Left ventricle myocardium inferior (tissue), 1 donor: ENCODE data around the gene KAZN. TPM values are rescaled to one million over a fixed set of nuclear protein-coding genes. Genes with fewer than 3 reads are reported as not detected.

Experiments
- DNase-seq: peaks from one replicate; pipeline ENCODE4 v3.0.0-alpha.2; 2020
- H3K27ac ChIP-seq: fragments of 200-600 bp; replicated peaks from 2 replicates; pipeline ENCODE4 v1.8.0; 2021
- H3K27me3 ChIP-seq: fragments of 200-600 bp; 2 replicates; pipeline ENCODE4 v1.8.0; 2021; ENCODE audit warnings: low read depth
- H3K36me3 ChIP-seq: fragments of 200-600 bp; 2 replicates; pipeline ENCODE4 v1.8.0; 2021
- H3K4me1 ChIP-seq: fragments of 200-600 bp; 2 replicates; pipeline ENCODE4 v1.8.0; 2021
- H3K4me3 ChIP-seq: fragments of 200-600 bp; 2 replicates; pipeline ENCODE4 v1.8.0; 2021; ENCODE audit warnings: mild to moderate bottlenecking, moderate library complexity
- H3K9me3 ChIP-seq: fragments of 200-600 bp; replicated peaks from 2 replicates; pipeline ENCODE4 v1.8.0; 2021
- CTCF ChIP-seq: fragments of 200-600 bp; IDR thresholded peaks from 2 replicates; pipeline ENCODE4 v1.8.0; 2021; ENCODE audit warnings: antibody characterized with exemption, mild to moderate bottlenecking, borderline replicate concordance
- intact Hi-C: fragments of 100-400 bp; cut with micrococcal nuclease; formaldehyde crosslinking; loops from one replicate; pipeline ENCODE4 v1.11.0; 2022
- total RNA-seq: library from RNA; stranded (reverse); fragmentation: NEBNext Ultra II Directional; extraction: Animal tissue kit (Norgen Biotek cat#: 25700); gene quantifications from one replicate; pipeline ENCODE4 v1.2.1, GENCODE V29; 2021
- donor health status: DM: no; HTN: yes; CAD: no; lungs with severe emphysema.

The KAZN gene
- total RNA-seq, 1 donor from 2014 or later = 2.2 TPM

GRCh38 chr1:15073799-15074308, 475.4 kb downstream of the KAZN start:
- H3K36me3 ChIP-seq = no peaks in the 10 kb centered on the region
- no peaks in the 10 kb centered on the region for H3K9me3 ChIP-seq
- intact Hi-C loops = no loop called here
- no peak for TF ChIP-seq CTCF
- no peak for DNase-seq
- H3K27ac ChIP-seq = no peak overlapping the region
- H3K27me3 ChIP-seq = no peaks in the 10 kb centered on the region
- H3K4me1 ChIP-seq = peaks cover 8% of the 10 kb centered on the region
- no peak overlapping the region for H3K4me3 ChIP-seq

- Histone ChIP-seq H3K27ac (no peak overlapping the region), H3K27me3 (no peaks in the 10 kb centered on the region), H3K36me3 (no peaks in the 10 kb centered on the region), H3K4me1 (peaks cover 8% of the 10 kb centered on the region), H3K4me3 (no peak overlapping the region), H3K9me3 (no peaks in the 10 kb centered on the region)
- intact Hi-C loops = no loop called here
- no peak for TF ChIP-seq CTCF
- DNase-seq = no peak
Measured at GRCh38 chr1:15075175-15075574, 476.7 kb downstream of the KAZN start.

- H3K27ac ChIP-seq = no peak overlapping the region
- intact Hi-C loops = no loop called here
- no peaks in the 10 kb centered on the region for H3K27me3 ChIP-seq
- no peaks in the 10 kb centered on the region for H3K9me3 ChIP-seq
- H3K4me1 ChIP-seq = peaks cover 8% of the 10 kb centered on the region
- TF ChIP-seq CTCF = no peak
- no peaks in the 10 kb centered on the region for H3K36me3 ChIP-seq
- no peak overlapping the region for H3K4me3 ChIP-seq
- no peak for DNase-seq
Measured at GRCh38 chr1:15075817-15076216, 477.3 kb downstream of the KAZN start.

GRCh38 chr1:15076807-15077206, 478.3 kb downstream of the KAZN start:
- Histone ChIP-seq H3K4me3 (no peak overlapping the region), H3K9me3 (no peaks in the 10 kb centered on the region), H3K27me3 (no peaks in the 10 kb centered on the region), H3K36me3 (no peaks in the 10 kb centered on the region), H3K4me1 (peaks cover 8% of the 10 kb centered on the region), H3K27ac (no peak overlapping the region)
- no peak for TF ChIP-seq CTCF
- intact Hi-C loops = no loop called here
- no peak for DNase-seq

GRCh38 chr1:15077384-15077783, 478.9 kb downstream of the KAZN start:
- Histone ChIP-seq H3K4me1 (peaks cover 8% of the 10 kb centered on the region), H3K4me3 (no peak overlapping the region), H3K27ac (no peak overlapping the region), H3K9me3 (no peaks in the 10 kb centered on the region), H3K27me3 (no peaks in the 10 kb centered on the region), H3K36me3 (no peaks in the 10 kb centered on the region)
- no peak for TF ChIP-seq CTCF
- no peak for DNase-seq
- intact Hi-C loops = no loop called here
